OCI-LY1 (cell line): ENCODE results near the gene PEX10.

Source experiments
- EZH2 ChIP-seq: fragments of 200-600 bp; sonication (generic), shearing (Covaris generic); IDR thresholded peaks from 2 replicates; pipeline ENCODE4 v1.8.0; 2017; ENCODE audit warnings: borderline replicate concordance, mixed run types, mild to moderate bottlenecking, antibody characterized with exemption, low read length, moderate library complexity, mixed read lengths
- TF ChIP-seq, protein P1 (sequence below): fragments of 200-600 bp; sonication (generic), shearing (Covaris generic); IDR thresholded peaks from 2 replicates; pipeline ENCODE4 v1.5.1; 2017; ENCODE audit warnings: mild to moderate bottlenecking, antibody characterized with exemption, low read length, moderate library complexity, mixed read lengths

DNA sequence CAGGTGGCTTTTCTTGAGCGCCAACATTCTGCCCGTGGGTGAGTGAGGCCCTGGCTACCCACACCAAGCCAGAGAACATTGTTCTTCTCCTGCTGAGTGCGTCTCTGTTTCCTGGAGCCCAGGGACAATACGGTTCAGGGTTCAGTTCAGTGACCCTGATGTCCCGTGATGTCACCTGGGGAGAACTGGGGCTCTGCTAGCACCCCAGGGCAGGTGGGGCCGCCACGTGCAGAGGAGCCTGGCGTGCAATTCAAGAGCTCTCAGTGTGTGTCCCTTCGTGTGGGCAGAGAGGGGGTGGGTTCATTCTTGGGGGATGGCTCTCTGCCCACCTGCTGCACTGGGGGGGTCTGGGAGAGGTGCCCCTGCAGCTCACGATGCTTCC is 18.2 kb upstream of the PEX10 start:
- TF ChIP-seq, protein P1, sequence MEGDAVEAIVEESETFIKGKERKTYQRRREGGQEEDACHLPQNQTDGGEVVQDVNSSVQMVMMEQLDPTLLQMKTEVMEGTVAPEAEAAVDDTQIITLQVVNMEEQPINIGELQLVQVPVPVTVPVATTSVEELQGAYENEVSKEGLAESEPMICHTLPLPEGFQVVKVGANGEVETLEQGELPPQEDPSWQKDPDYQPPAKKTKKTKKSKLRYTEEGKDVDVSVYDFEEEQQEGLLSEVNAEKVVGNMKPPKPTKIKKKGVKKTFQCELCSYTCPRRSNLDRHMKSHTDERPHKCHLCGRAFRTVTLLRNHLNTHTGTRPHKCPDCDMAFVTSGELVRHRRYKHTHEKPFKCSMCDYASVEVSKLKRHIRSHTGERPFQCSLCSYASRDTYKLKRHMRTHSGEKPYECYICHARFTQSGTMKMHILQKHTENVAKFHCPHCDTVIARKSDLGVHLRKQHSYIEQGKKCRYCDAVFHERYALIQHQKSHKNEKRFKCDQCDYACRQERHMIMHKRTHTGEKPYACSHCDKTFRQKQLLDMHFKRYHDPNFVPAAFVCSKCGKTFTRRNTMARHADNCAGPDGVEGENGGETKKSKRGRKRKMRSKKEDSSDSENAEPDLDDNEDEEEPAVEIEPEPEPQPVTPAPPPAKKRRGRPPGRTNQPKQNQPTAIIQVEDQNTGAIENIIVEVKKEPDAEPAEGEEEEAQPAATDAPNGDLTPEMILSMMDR = no peak
- no peak for TF ChIP-seq EZH2
